Smooth muscle cell (in vitro differentiated cells): ENCODE results near the gene HORMAD2. TPM values are rescaled to one million over a fixed set of nuclear protein-coding genes. Genes with fewer than 3 reads are reported as not detected.

Experiments
- DNase-seq: peaks from one replicate; lab custom pipeline; 2025; ENCODE audit not compliant: unreplicated experiment; lab: John Stamatoyannopoulos, UW
- H2AFZ ChIP-seq: fragments of 200-600 bp; sonication (generic); 2 replicates; pipeline ENCODE4 v1.6.0; 2016; ENCODE audit warnings: antibody characterized with exemption, low read depth, mild to moderate bottlenecking
- H3F3A ChIP-seq: fragments of 200-600 bp; sonication (generic); 2 replicates; pipeline ENCODE4 v1.6.0; 2017; ENCODE audit warnings: antibody characterized with exemption, low read depth
- H3K27ac ChIP-seq: fragments of 200-600 bp; sonication (generic); 2 replicates; pipeline ENCODE4 v1.5.1; 2016; ENCODE audit warnings: low read depth, mild to moderate bottlenecking
- H3K27me3 ChIP-seq: fragments of 200-600 bp; sonication (generic); 2 replicates; pipeline ENCODE4 v1.6.1; 2016; ENCODE audit warnings: low read depth, mild to moderate bottlenecking
- H3K36me3 ChIP-seq: fragments of 200-600 bp; sonication (generic); 2 replicates; pipeline ENCODE4 v1.5.1; 2016; ENCODE audit warnings: low read depth
- H3K4me1 ChIP-seq: fragments of 200-600 bp; sonication (generic); 2 replicates; pipeline ENCODE4 v1.5.1; 2016; ENCODE audit warnings: low read depth
- H3K4me2 ChIP-seq: fragments of 200-600 bp; sonication (generic); 2 replicates; pipeline ENCODE4 v1.6.0; 2016; ENCODE audit warnings: mild to moderate bottlenecking
- H3K4me3 ChIP-seq: fragments of 200-600 bp; sonication (generic); 2 replicates; pipeline ENCODE4 v1.5.1; 2016; ENCODE audit warnings: mild to moderate bottlenecking
- H3K79me2 ChIP-seq: fragments of 200-600 bp; sonication (generic); 2 replicates; pipeline ENCODE4 v1.6.0; 2016; ENCODE audit warnings: low read depth, mild to moderate bottlenecking
- H3K9ac ChIP-seq: fragments of 200-600 bp; sonication (generic); 2 replicates; pipeline ENCODE4 v1.6.0; 2016; ENCODE audit warnings: low read depth
- H3K9me3 ChIP-seq: fragments of 200-600 bp; sonication (generic); replicated peaks from 2 replicates; pipeline ENCODE4 v1.5.1; 2016; ENCODE audit warnings: low read depth
- H4K20me1 ChIP-seq: fragments of 200-600 bp; sonication (generic); 2 replicates; pipeline ENCODE4 v1.6.0; 2016; ENCODE audit warnings: low read depth
- WGBS: methylation state at CpG from one replicate; pipeline ENCODE4 v1.1.7; 2016; ENCODE audit warnings: low lambda C conversion rate; 5-methylcytosine and 5-hydroxymethylcytosine counted together
- polyA plus RNA-seq: library from polyadenylated mRNA; unstranded; fragments of >200 nt; fragmentation: Nextera tagmentation; extraction: Ambion mirVana; gene quantifications from 2 replicates; pipeline ENCODE4 v1.2.1, GENCODE V29; 2016
- total RNA-seq: library from RNA; depleted of rRNA; stranded (reverse); fragments of >200 nt; gene quantifications from 2 replicates; pipeline ENCODE4 v1.2.3, GENCODE V29; 2014
- TF ChIP-seq, protein P1 (sequence below): fragments of 200-600 bp; sonication (generic); IDR thresholded peaks from 2 replicates; pipeline ENCODE4 v1.5.1; 2017; ENCODE audit warnings: borderline replicate concordance, mild to moderate bottlenecking, antibody characterized with exemption; ENCODE audit not compliant: insufficient read depth, poor library complexity, severe bottlenecking

Gene HORMAD2
- total and polyA plus RNA-seq, 2 experiments from 2014 or later, result 1.4 TPM; not detected in 1

DNA sequence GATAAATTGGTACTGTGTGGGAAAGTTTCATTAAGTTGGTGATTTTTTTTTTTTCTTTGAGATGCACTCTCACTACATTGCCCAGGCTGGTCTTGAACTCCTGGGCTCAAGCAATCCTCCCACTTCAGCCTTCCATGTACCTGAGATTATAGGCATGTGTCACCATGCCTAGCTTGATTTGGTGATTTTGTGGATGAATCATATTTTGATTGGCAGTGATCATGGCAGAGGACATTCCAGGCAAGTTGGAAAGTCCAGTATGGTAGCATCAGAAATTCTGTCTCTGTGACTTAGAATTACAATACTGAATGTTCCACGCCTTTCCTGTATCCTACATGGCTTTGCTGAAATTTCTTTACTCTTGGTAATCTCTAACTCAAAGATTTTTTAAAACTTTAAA, 49.4 kb downstream of the HORMAD2 start:
- TF ChIP-seq, protein P1, sequence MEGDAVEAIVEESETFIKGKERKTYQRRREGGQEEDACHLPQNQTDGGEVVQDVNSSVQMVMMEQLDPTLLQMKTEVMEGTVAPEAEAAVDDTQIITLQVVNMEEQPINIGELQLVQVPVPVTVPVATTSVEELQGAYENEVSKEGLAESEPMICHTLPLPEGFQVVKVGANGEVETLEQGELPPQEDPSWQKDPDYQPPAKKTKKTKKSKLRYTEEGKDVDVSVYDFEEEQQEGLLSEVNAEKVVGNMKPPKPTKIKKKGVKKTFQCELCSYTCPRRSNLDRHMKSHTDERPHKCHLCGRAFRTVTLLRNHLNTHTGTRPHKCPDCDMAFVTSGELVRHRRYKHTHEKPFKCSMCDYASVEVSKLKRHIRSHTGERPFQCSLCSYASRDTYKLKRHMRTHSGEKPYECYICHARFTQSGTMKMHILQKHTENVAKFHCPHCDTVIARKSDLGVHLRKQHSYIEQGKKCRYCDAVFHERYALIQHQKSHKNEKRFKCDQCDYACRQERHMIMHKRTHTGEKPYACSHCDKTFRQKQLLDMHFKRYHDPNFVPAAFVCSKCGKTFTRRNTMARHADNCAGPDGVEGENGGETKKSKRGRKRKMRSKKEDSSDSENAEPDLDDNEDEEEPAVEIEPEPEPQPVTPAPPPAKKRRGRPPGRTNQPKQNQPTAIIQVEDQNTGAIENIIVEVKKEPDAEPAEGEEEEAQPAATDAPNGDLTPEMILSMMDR, result no peak
- H3K4me2 ChIP-seq, result no peak overlapping the region
- no peaks in the 10 kb centered on the region for H3K27me3 ChIP-seq
- no peaks in the 10 kb centered on the region for H3K79me2 ChIP-seq
- no peak overlapping the region for H3K4me3 ChIP-seq
- no peak for DNase-seq
- H2AFZ ChIP-seq, result no peak overlapping the region
- H3K9ac ChIP-seq, result no peak overlapping the region
- H3K27ac ChIP-seq, result no peak overlapping the region
- no peaks in the 10 kb centered on the region for H4K20me1 ChIP-seq
- no peaks in the 10 kb centered on the region for H3K36me3 ChIP-seq
- no peaks in the 10 kb centered on the region for H3F3A ChIP-seq
- H3K4me1 ChIP-seq, result no peaks in the 10 kb centered on the region
- WGBS, result 100% methylated on average over 1 of the region's 1 CpG
- no peaks in the 10 kb centered on the region for H3K9me3 ChIP-seq

DNA sequence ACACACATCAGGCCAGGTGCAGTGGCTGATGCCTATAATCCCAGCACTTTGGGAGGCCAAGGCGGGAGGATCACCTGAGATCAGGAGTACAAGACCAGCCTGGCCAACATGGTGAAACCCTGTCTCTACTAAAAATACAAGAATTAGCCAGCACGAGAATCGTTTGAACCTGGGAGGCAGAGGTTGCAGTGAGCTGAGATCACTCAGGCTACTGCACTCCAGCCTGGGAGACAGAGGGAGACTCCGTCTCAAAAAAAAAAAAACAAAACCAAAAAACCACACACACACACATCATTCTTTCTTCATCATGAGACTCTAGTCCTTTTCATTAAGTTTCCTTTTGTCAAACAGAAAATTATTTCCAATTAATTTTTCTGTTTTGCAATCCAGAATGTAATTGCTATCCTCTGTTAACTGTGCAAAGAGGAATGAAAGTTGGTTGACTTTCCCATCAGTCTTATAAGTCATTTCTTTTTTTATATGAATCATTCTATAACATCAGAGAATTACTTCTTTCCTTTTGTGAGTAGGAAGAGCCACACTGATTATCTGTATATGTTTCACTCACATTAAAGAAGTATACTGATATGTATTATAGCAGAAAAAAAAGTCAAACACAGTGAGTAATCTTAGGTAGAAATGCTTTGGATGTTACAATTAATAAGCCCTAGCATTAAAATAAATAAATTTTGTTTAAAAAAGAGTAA, 52.2 kb downstream of the HORMAD2 start:
- Histone ChIP-seq H3K9me3 (no peaks in the 10 kb centered on the region), H3K4me3 (no peak overlapping the region), H3K36me3 (no peaks in the 10 kb centered on the region), H3K4me1 (no peaks in the 10 kb centered on the region), H3K79me2 (no peaks in the 10 kb centered on the region), H3K27ac (no peak overlapping the region), H3K9ac (no peak overlapping the region), H3K27me3 (no peaks in the 10 kb centered on the region), H2AFZ (no peak overlapping the region), H4K20me1 (no peaks in the 10 kb centered on the region), H3F3A (no peaks in the 10 kb centered on the region), H3K4me2 (no peak overlapping the region)
- WGBS, result 64% methylated on average over 4 of the region's 4 CpGs
- TF ChIP-seq, protein P1, result no peak
- no peak for DNase-seq

DNA sequence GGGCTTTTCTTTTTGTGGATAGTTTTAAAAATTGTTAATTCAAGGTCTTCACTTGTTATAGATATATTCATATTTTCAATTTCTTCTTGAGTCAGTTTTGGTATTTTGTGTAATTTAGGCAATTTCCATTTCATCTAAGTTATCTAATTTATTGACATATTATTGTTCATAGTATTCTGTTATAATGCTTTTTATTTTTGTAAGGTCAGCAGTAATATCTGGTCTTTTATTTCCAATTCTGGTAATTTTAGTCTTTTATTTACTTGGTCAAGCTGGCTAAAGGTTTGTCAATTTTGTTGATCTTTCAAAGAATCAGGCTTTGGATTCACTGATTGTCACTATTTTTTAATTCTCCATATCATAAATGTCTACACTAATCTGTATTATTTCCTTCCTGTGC, 60.1 kb downstream of the HORMAD2 start:
- H3K4me3 ChIP-seq, result no peak overlapping the region
- H3K4me1 ChIP-seq, result no peaks in the 10 kb centered on the region
- DNase-seq, result no peak
- H3K9me3 ChIP-seq, result peaks cover 5% of the 10 kb centered on the region
- H2AFZ ChIP-seq, result no peak overlapping the region
- peaks cover 7% of the 10 kb centered on the region for H3K27me3 ChIP-seq
- H3K4me2 ChIP-seq, result no peak overlapping the region
- no peaks in the 10 kb centered on the region for H3K36me3 ChIP-seq
- TF ChIP-seq, protein P1, result no peak
- H4K20me1 ChIP-seq, result no peaks in the 10 kb centered on the region
- no peak overlapping the region for H3K9ac ChIP-seq
- H3K27ac ChIP-seq, result no peak overlapping the region
- H3K79me2 ChIP-seq, result no peaks in the 10 kb centered on the region
- no peaks in the 10 kb centered on the region for H3F3A ChIP-seq

DNA sequence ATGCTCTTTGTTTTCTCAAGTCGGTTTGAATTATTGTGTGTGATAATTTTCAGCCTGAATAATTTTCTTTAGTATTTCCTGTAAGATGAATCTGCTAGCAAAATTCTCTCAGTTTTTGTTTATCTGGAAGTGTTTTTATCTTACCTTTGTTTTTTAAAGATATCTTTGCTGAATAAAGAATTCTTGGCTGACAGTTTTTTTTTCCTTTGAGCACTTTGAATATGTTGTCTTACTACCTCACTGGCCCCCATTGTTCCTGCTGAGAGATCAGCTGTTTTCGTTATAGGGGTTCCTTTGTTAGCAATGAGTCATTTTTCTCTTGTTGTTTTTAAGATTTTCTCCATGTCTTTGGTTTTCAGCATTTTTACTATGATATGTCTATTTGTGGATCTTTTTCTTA, 63.0 kb downstream of the HORMAD2 start:
- TF ChIP-seq, protein P1, result no peak
- DNase-seq, result no peak
- H3K4me1 ChIP-seq, result no peaks in the 10 kb centered on the region
- no peak overlapping the region for H3K4me2 ChIP-seq
- no peaks in the 10 kb centered on the region for H4K20me1 ChIP-seq
- H3K79me2 ChIP-seq, result no peaks in the 10 kb centered on the region
- 87% methylated on average over 2 of the region's 2 CpGs for WGBS
- peaks cover 5% of the 10 kb centered on the region for H3K9me3 ChIP-seq
- no peak overlapping the region for H3K4me3 ChIP-seq
- no peaks in the 10 kb centered on the region for H3F3A ChIP-seq
- H3K27ac ChIP-seq, result no peak overlapping the region
- no peak overlapping the region for H2AFZ ChIP-seq
- no peak overlapping the region for H3K9ac ChIP-seq
- no peaks in the 10 kb centered on the region for H3K36me3 ChIP-seq
- peaks cover 7% of the 10 kb centered on the region for H3K27me3 ChIP-seq
